DOHH2 (cell line): Measurements from ENCODE around the gene CDH4.

ENCODE experiments used
- CTCF ChIP-seq: fragments of 200-600 bp; sonication (generic); IDR thresholded peaks from one replicate; pipeline ENCODE4 v1.5.1; 2014; ENCODE audit warnings: antibody characterized with exemption, mild to moderate bottlenecking, low read depth, low read length; ENCODE audit not compliant: poor library complexity, severe bottlenecking
- EZH2phosphoT487 ChIP-seq: fragments of 200-600 bp; sonication (generic); IDR thresholded peaks from 2 replicates; pipeline ENCODE4 v1.6.1; 2017; ENCODE audit warnings: borderline replicate concordance, mild to moderate bottlenecking, antibody characterized with exemption, low read length, moderate library complexity, mixed read lengths

- TF ChIP-seq CTCF (no peak), EZH2phosphoT487 (no peak)
These were observed 627.6 kb downstream of the CDH4 start for GRCh38 chr20:61879694-61880093.
